Measurements from ENCODE around the gene GNRH2. TPM values are rescaled to one million over a fixed set of nuclear protein-coding genes. Genes with fewer than 3 reads are reported as not detected.
A peak's percentile ranks its signal among the peaks of the same experiment; 100 is the strongest.

Gene GNRH2
- total RNA-seq, 1 experiment from 2014 or later, result not detected

GRCh38 chr20:3011752-3012151 lies 31.7 kb upstream of the GNRH2 start:
- no peaks in the 10 kb centered on the region for H3K4me1 ChIP-seq
- peaks cover 32% of the 10 kb centered on the region for H3K36me3 Mint-ChIP-seq (ENCODE audit: insufficient read depth, unreplicated experiment)
- BruUV-seq (replicated peaks), result no TSS peak
- ChIA-PET POLR2A (no interaction called here), CTCF (no interaction called here)
- intact Hi-C loops (cut with micrococcal nuclease; ENCODE audit: unreplicated experiment), result no loop called here
- no peak overlapping the region for H3K4me3 ChIP-seq (ENCODE audit: low read depth, low read length)
- H3K9me3 ChIP-seq, result no peaks in the 10 kb centered on the region
- H3K27ac Mint-ChIP-seq (ENCODE audit: unreplicated experiment), result peak overlapping the region; percentile 10
- H3K27me3 Mint-ChIP-seq (ENCODE audit: insufficient read depth, unreplicated experiment), result no peaks in the 10 kb centered on the region
- TF ChIP-seq, protein P1, sequence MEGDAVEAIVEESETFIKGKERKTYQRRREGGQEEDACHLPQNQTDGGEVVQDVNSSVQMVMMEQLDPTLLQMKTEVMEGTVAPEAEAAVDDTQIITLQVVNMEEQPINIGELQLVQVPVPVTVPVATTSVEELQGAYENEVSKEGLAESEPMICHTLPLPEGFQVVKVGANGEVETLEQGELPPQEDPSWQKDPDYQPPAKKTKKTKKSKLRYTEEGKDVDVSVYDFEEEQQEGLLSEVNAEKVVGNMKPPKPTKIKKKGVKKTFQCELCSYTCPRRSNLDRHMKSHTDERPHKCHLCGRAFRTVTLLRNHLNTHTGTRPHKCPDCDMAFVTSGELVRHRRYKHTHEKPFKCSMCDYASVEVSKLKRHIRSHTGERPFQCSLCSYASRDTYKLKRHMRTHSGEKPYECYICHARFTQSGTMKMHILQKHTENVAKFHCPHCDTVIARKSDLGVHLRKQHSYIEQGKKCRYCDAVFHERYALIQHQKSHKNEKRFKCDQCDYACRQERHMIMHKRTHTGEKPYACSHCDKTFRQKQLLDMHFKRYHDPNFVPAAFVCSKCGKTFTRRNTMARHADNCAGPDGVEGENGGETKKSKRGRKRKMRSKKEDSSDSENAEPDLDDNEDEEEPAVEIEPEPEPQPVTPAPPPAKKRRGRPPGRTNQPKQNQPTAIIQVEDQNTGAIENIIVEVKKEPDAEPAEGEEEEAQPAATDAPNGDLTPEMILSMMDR (IDR thresholded peaks at IDR 0.05; ENCODE audit: insufficient read depth in 1 of 2, low read depth in 1 of 2, low read length in 1 of 2, severe bottlenecking in 1 of 2, unreplicated experiment in 1 of 2), result no peak
- H3K27me3 ChIP-seq (replicated peaks; ENCODE audit: control insufficient read depth, insufficient read depth, low read length), result no peaks in the 10 kb centered on the region
- no peak for DNase-seq
- H3K36me3 ChIP-seq (ENCODE audit: control insufficient read depth, insufficient read depth, low read length), result 0 out of 2 replicates have a peak, but pooled peaks cover 1% of the 10 kb centered on the region
- no peak overlapping the region for H3K4me3 Mint-ChIP-seq (ENCODE audit: unreplicated experiment)
- H3K9me3 Mint-ChIP-seq (ENCODE audit: unreplicated experiment), result no peaks in the 10 kb centered on the region
- peaks cover 6% of the 10 kb centered on the region for H3K4me1 Mint-ChIP-seq (ENCODE audit: low read depth, unreplicated experiment)

- Mint-ChIP-seq H3K9me3 (ENCODE audit: unreplicated experiment) (no peaks in the 10 kb centered on the region), H3K36me3 (ENCODE audit: insufficient read depth, unreplicated experiment) (peaks cover 29% of the 10 kb centered on the region), H3K27ac (ENCODE audit: unreplicated experiment) (no peak overlapping the region), H3K27me3 (ENCODE audit: insufficient read depth, unreplicated experiment) (no peaks in the 10 kb centered on the region), H3K4me3 (ENCODE audit: unreplicated experiment) (no peak overlapping the region), H3K4me1 (ENCODE audit: low read depth, unreplicated experiment) (peaks cover 6% of the 10 kb centered on the region)
- no peaks in the 10 kb centered on the region for H3K4me1 ChIP-seq
- intact Hi-C loops (cut with micrococcal nuclease; ENCODE audit: unreplicated experiment), result no loop called here
- ChIA-PET CTCF (no interaction called here), POLR2A (no interaction called here)
- no peak overlapping the region for H3K4me3 ChIP-seq (ENCODE audit: low read depth, low read length)
- no peaks in the 10 kb centered on the region for H3K9me3 ChIP-seq
- TF ChIP-seq, protein P1 (IDR thresholded peaks at IDR 0.05; ENCODE audit: insufficient read depth in 1 of 2, low read depth in 1 of 2, low read length in 1 of 2, severe bottlenecking in 1 of 2, unreplicated experiment in 1 of 2), result no peak
- no TSS peak for BruUV-seq (replicated peaks)
- no peaks in the 10 kb centered on the region for H3K27me3 ChIP-seq (replicated peaks; ENCODE audit: control insufficient read depth, insufficient read depth, low read length)
- peaks cover 4% of the 10 kb centered on the region; the same call in 1 of the 2 replicates for H3K36me3 ChIP-seq (ENCODE audit: control insufficient read depth, insufficient read depth, low read length)
- DNase-seq, result no peak
Measured at GRCh38 chr20:3013771-3014170, 29.7 kb upstream of the GNRH2 start.

- POLR2A ChIA-PET, result no interaction called here
- TF ChIP-seq, protein P1 (IDR thresholded peaks at IDR 0.05; ENCODE audit: insufficient read depth in 1 of 2, low read depth in 1 of 2, low read length in 1 of 2, severe bottlenecking in 1 of 2, unreplicated experiment in 1 of 2), result no peak
- H3K4me3 ChIP-seq (ENCODE audit: low read depth, low read length), result no peak overlapping the region
- H3K9me3 Mint-ChIP-seq (ENCODE audit: unreplicated experiment), result no peaks in the 10 kb centered on the region
- H3K27me3 ChIP-seq (replicated peaks; ENCODE audit: control insufficient read depth, insufficient read depth, low read length), result no peaks in the 10 kb centered on the region
- intact Hi-C loops (cut with micrococcal nuclease; ENCODE audit: unreplicated experiment), result no loop called here
- H3K27ac Mint-ChIP-seq (ENCODE audit: unreplicated experiment), result no peak overlapping the region
- H3K36me3 Mint-ChIP-seq (ENCODE audit: insufficient read depth, unreplicated experiment), result peaks cover 25% of the 10 kb centered on the region
- no peaks in the 10 kb centered on the region for H3K27me3 Mint-ChIP-seq (ENCODE audit: insufficient read depth, unreplicated experiment)
- no peaks in the 10 kb centered on the region for H3K4me1 ChIP-seq
- H3K4me3 Mint-ChIP-seq (ENCODE audit: unreplicated experiment), result no peak overlapping the region
- CTCF ChIA-PET, result no interaction called here
- H3K9me3 ChIP-seq, result no peaks in the 10 kb centered on the region
- H3K36me3 ChIP-seq (ENCODE audit: control insufficient read depth, insufficient read depth, low read length), result peaks cover 4% of the 10 kb centered on the region; the same call in 1 of the 2 replicates
- no TSS peak for BruUV-seq (replicated peaks)
- no peak for DNase-seq
- H3K4me1 Mint-ChIP-seq (ENCODE audit: low read depth, unreplicated experiment), result peaks cover 6% of the 10 kb centered on the region
Measured at GRCh38 chr20:3014179-3014578, 29.2 kb upstream of the GNRH2 start.

Measured in Caco-2 (cell line).